Uterus (tissue), 4 donors: Measurements from ENCODE around the gene ATXN10. TPM values are rescaled to one million over a fixed set of nuclear protein-coding genes. Genes with fewer than 3 reads are reported as not detected.

Experiments
- DNase-seq, 2 donors: peaks; one replicate each; pipeline ENCODE4 v3.0.0-alpha.2; 2019 to 2020
- H3K27ac ChIP-seq, 2 donors: fragments of 200-600 bp; sonication (generic); 1 replicate in 1 of 2; 2 replicates in 1 of 2; pipeline ENCODE4 v1.5.1; 2016 to 2018
- H3K27me3 ChIP-seq, 2 donors: fragments of 200-600 bp; sonication (generic); one replicate each; pipeline ENCODE4 v1.5.1; 2018 to 2019; ENCODE audit warnings: control low read depth in 1 of 2
- H3K36me3 ChIP-seq, 2 donors: fragments of 200-600 bp; sonication (generic); one replicate each; pipeline ENCODE4 v1.5.1; 2019; ENCODE audit warnings: control low read depth in 1 of 2
- H3K4me1 ChIP-seq, 2 donors: fragments of 200-600 bp; sonication (generic); one replicate each; pipeline ENCODE4 v1.5.1; 2018 to 2019; ENCODE audit warnings: control low read depth in 1 of 2
- H3K4me3 ChIP-seq, 2 donors: fragments of 200-600 bp; sonication (generic); 1 replicate in 1 of 2; 2 replicates in 1 of 2; pipeline ENCODE4 v1.5.1; 2018 to 2019; ENCODE audit warnings: mild to moderate bottlenecking in 1 of 2
- H3K9me3 ChIP-seq, 2 donors: fragments of 200-600 bp; sonication (generic); one replicate each; pipeline ENCODE4 v1.5.1; 2019; ENCODE audit warnings: control low read depth in 1 of 2
- CTCF ChIP-seq, 4 experiments: fragments of 200-600 bp in 2 of 4; fragments of 450-650 bp in 2 of 4; sonication (generic) in 2 of 4; IDR thresholded peaks; one replicate each; pipeline ENCODE4 v1.5.1; 2016 to 2019; ENCODE audit warnings: antibody characterized with exemption in 4 of 4, mild to moderate bottlenecking in 2 of 4, moderate library complexity in 1 of 4
- POLR2A ChIP-seq, 2 donors: fragments of 450-650 bp; IDR thresholded peaks; one replicate each; pipeline ENCODE4 v1.6.1; 2016; ENCODE audit warnings: antibody characterized with exemption in 2 of 2, mild to moderate bottlenecking in 1 of 2, moderate library complexity in 1 of 2
- intact Hi-C: fragments of 100-400 bp; cut with DNase I; formaldehyde crosslinking; loops from one replicate; pipeline ENCODE4 v1.15.1; 2023; ENCODE audit warnings: low total_unique reads
- total RNA-seq, 4 donors: library from RNA; depleted of rRNA in 3 of 4; stranded (reverse); fragments of >200 nt in 3 of 4; gene quantifications; one replicate each; pipeline versions ENCODE4 v1.1.0 to v1.2.4, GENCODE V29; 2014 to 2023
- donor health status: DM: yes; HTN: yes; CAD: no.

Gene ATXN10
- total RNA-seq, 4 donors from 2014 or later = 251 to 258 (median 253) TPM

GRCh38 chr22:45774001-45774670 is 102.5 kb downstream of the ATXN10 start:
- no peak for DNase-seq
- intact Hi-C loops = no loop called here
- Histone ChIP-seq H3K27ac (no peak overlapping the region), H3K4me1 (no peaks in the 10 kb centered on the region), H3K9me3 (no peaks in the 10 kb centered on the region), H3K4me3 (no peak overlapping the region), H3K36me3 (no peaks in the 10 kb centered on the region), H3K27me3 (no peaks in the 10 kb centered on the region)
- no peak for TF ChIP-seq CTCF (IDR thresholded peaks at IDR 0.05)
- TF ChIP-seq POLR2A (IDR thresholded peaks at IDR 0.05) = no peak

- H3K27me3 ChIP-seq = no peaks in the 10 kb centered on the region
- intact Hi-C loops = no loop called here
- H3K4me1 ChIP-seq = no peaks in the 10 kb centered on the region
- no peak for DNase-seq
- H3K4me3 ChIP-seq = no peak overlapping the region
- no peak for TF ChIP-seq CTCF (IDR thresholded peaks at IDR 0.05)
- H3K36me3 ChIP-seq = no peaks in the 10 kb centered on the region
- no peaks in the 10 kb centered on the region for H3K9me3 ChIP-seq
- no peak overlapping the region for H3K27ac ChIP-seq
These were observed 103.4 kb downstream of the ATXN10 start for GRCh38 chr22:45775062-45775461.

- DNase-seq = no peak
- H3K27me3 ChIP-seq = no peaks in the 10 kb centered on the region
These were observed 104.1 kb downstream of the ATXN10 start for GRCh38 chr22:45775569-45776312.

GRCh38 chr22:45776313-45776585 is 104.6 kb downstream of the ATXN10 start:
- Histone ChIP-seq H3K36me3 (no peaks in the 10 kb centered on the region), H3K9me3 (no peaks in the 10 kb centered on the region), H3K4me1 (no peaks in the 10 kb centered on the region), H3K27ac (no peak overlapping the region), H3K4me3 (no peak overlapping the region), H3K27me3 (no peaks in the 10 kb centered on the region)
- intact Hi-C loops = no loop called here
- DNase-seq = no peak
- TF ChIP-seq CTCF (IDR thresholded peaks at IDR 0.05) = no peak

More at GRCh38 chr22:45775569-45776312, 104.1 kb downstream of the ATXN10 start:
- H3K4me3 ChIP-seq = no peak overlapping the region
- H3K27ac ChIP-seq = no peak overlapping the region
- H3K4me1 ChIP-seq = no peaks in the 10 kb centered on the region
- no peaks in the 10 kb centered on the region for H3K36me3 ChIP-seq
- TF ChIP-seq CTCF (IDR thresholded peaks at IDR 0.05) = no peak
- no peak for TF ChIP-seq POLR2A (IDR thresholded peaks at IDR 0.05)
- H3K9me3 ChIP-seq = no peaks in the 10 kb centered on the region
- intact Hi-C loops = no loop called here

- no peak for DNase-seq
- no peaks in the 10 kb centered on the region for H3K4me1 ChIP-seq
- no peaks in the 10 kb centered on the region for H3K36me3 ChIP-seq
- H3K27me3 ChIP-seq = no peaks in the 10 kb centered on the region
- TF ChIP-seq POLR2A (IDR thresholded peaks at IDR 0.05) (no peak), CTCF (IDR thresholded peaks at IDR 0.05) (no peak)
- H3K9me3 ChIP-seq = no peaks in the 10 kb centered on the region
- intact Hi-C loops = no loop called here
- no peak overlapping the region for H3K27ac ChIP-seq
- H3K4me3 ChIP-seq = no peak overlapping the region
These were observed 105.6 kb downstream of the ATXN10 start for GRCh38 chr22:45777046-45777851.
